SK-N-MC (cell line): ENCODE measurements around the gene WDCP.

Source experiments
- EZH2 ChIP-seq: fragments of 200-600 bp; sonication (generic); IDR thresholded peaks from one replicate; pipeline ENCODE4 v1.6.1; 2017; ENCODE audit warnings: antibody characterized with exemption
- POLR2AphosphoS5 ChIP-seq: IDR thresholded peaks from 2 replicates; pipeline ENCODE4 v1.6.1; 2012; ENCODE audit warnings: mild to moderate bottlenecking, low read depth, low read length, borderline replicate concordance

DNA sequence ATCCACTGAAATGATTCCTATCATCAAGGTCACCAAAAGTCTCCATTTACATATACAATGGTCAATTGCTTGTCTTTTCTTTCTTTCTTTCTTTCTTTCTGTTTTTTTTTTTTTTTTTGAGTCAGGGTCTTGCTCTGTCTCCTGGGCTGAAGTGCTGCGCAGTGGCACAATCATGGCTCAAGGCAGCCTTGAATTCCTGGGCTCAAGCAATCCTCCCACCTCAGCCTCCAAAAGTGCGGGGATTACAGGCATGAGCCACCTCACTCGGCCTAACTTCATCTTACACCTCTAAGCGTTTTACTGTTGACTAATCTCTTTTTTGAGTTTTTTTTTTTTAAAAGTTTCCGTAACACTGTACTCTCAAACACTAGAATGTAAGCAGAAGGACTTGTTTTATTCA lies 28.1 kb upstream of the WDCP start:
- TF ChIP-seq POLR2AphosphoS5: no peak
- no peak for TF ChIP-seq EZH2
